Natural killer cell (primary cell): Measurements from ENCODE around the gene CD79B. TPM values are rescaled to one million over a fixed set of nuclear protein-coding genes. Genes with fewer than 3 reads are reported as not detected.
A peak's percentile ranks its signal among the peaks of the same experiment; 100 is the strongest.

Source experiments
- ATAC-seq, 3 donors: fragments of 150-1000 bp in 2 of 3; fragments of 200-7000 bp in 1 of 3; cut with Tn5 transposase; 1 replicate in 1 of 3; 2 replicates in 2 of 3; pipeline ENCODE4 v1.10.0; 2021; ENCODE audit warnings: mild to moderate bottlenecking in 2 of 3, moderate library complexity in 2 of 3
- DNase-seq, 2 donors: peaks; one replicate each; pipeline versions ENCODE4 v3.0.0 to v3.0.0-alpha.2; 2013 to 2021; ENCODE audit warnings: mixed read lengths in 1 of 2
- H3K27ac ChIP-seq: one replicate; pipeline ENCODE4 v1.5.1; 2013; ENCODE audit warnings: mild to moderate bottlenecking, low read length
- H3K27me3 ChIP-seq: one replicate; pipeline ENCODE4 v1.6.1; 2013; ENCODE audit warnings: low read length; ENCODE audit not compliant: control insufficient read depth, insufficient read depth
- H3K36me3 ChIP-seq: one replicate; pipeline ENCODE4 v1.6.1; 2013; ENCODE audit warnings: low read length; ENCODE audit not compliant: control insufficient read depth, insufficient read depth
- H3K4me1 ChIP-seq: one replicate; pipeline ENCODE4 v1.6.1; 2013; ENCODE audit warnings: low read length; ENCODE audit not compliant: control insufficient read depth, insufficient read depth
- H3K4me3 ChIP-seq: one replicate; pipeline ENCODE4 v1.5.1; 2013; ENCODE audit warnings: low read length
- H3K9me3 ChIP-seq: one replicate; pipeline ENCODE4 v1.6.1; 2013; ENCODE audit warnings: low read length; ENCODE audit not compliant: control insufficient read depth, insufficient read depth
- H3K27ac Mint-ChIP-seq, 2 donors: one replicate each; pipeline ENCODE4 v1.8.0; 2022; ENCODE audit warnings: mild to moderate bottlenecking in 2 of 2, mixed read lengths in 2 of 2, moderate library complexity in 1 of 2
- H3K27me3 Mint-ChIP-seq, 2 donors: one replicate each; pipeline ENCODE4 v1.8.0; 2022; ENCODE audit warnings: low read depth in 2 of 2, mixed read lengths in 2 of 2
- H3K36me3 Mint-ChIP-seq: one replicate; pipeline ENCODE4 v1.8.0; 2022; ENCODE audit warnings: mixed read lengths
- H3K4me1 Mint-ChIP-seq, 2 donors: one replicate each; pipeline ENCODE4 v1.8.0; 2022; ENCODE audit warnings: mixed read lengths in 2 of 2
- H3K4me3 Mint-ChIP-seq: one replicate; pipeline ENCODE4 v1.8.0; 2022; ENCODE audit warnings: mild to moderate bottlenecking, moderate library complexity, mixed read lengths
- H3K9me3 Mint-ChIP-seq, 2 donors: one replicate each; pipeline ENCODE4 v1.8.0; 2022; ENCODE audit warnings: mixed read lengths in 2 of 2
- WGBS: methylation state at CpG from one replicate; pipeline ENCODE4 v1.1.7; 2013; ENCODE audit warnings: missing lambda C conversion rate; ENCODE audit not compliant: insufficient coverage; 5-methylcytosine and 5-hydroxymethylcytosine counted together
- intact Hi-C: fragments of 100-400 bp; cut with micrococcal nuclease; formaldehyde crosslinking; loops from one replicate; pipeline ENCODE4 v1.14.2; 2022
- total RNA-seq, 4 donors: library from RNA; stranded (reverse); fragments of 120-200 nt in 1 of 4; gene quantifications; one replicate each; pipeline versions ENCODE4 v1.2.3 to v1.2.4, GENCODE V29; 2013 to 2022
- TF ChIP-seq, protein P1 (sequence below): fragments of 200-600 bp; IDR thresholded peaks from one replicate; pipeline ENCODE4 v1.8.0; 2022; ENCODE audit warnings: antibody characterized with exemption

Gene CD79B
- total RNA-seq, 3 donors from 2014 or later (not counting 1 experiment from before 2014, with no cell fraction given), result 26.9 to 28.9 (median 27.2) TPM

DNA sequence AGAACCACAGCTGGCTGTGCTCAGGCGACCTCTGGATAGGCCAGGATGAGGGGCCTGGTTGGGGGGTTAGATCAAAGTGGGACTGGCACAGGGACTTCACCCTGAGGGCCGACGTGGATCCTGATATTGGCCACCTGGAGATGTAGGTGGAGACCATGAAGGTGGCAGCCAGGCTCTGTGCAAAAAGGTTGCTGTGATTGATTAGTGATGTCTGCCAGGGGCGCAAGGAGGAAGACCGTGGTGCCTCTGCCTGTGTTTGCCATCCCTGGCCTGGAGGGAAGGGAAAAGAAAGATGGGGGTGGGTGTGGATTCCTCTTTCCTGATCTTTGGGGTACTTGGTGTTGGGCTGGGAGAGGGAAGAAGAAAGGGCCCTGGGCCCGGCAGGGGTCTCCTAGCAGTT lies 41.1 kb upstream of the CD79B start:
- 90% methylated on average over 6 of the region's 6 CpGs for WGBS
- TF ChIP-seq, protein P1, sequence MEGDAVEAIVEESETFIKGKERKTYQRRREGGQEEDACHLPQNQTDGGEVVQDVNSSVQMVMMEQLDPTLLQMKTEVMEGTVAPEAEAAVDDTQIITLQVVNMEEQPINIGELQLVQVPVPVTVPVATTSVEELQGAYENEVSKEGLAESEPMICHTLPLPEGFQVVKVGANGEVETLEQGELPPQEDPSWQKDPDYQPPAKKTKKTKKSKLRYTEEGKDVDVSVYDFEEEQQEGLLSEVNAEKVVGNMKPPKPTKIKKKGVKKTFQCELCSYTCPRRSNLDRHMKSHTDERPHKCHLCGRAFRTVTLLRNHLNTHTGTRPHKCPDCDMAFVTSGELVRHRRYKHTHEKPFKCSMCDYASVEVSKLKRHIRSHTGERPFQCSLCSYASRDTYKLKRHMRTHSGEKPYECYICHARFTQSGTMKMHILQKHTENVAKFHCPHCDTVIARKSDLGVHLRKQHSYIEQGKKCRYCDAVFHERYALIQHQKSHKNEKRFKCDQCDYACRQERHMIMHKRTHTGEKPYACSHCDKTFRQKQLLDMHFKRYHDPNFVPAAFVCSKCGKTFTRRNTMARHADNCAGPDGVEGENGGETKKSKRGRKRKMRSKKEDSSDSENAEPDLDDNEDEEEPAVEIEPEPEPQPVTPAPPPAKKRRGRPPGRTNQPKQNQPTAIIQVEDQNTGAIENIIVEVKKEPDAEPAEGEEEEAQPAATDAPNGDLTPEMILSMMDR, result no peak
- Histone ChIP-seq H3K9me3 (no peaks in the 10 kb centered on the region), H3K4me1 (peaks cover 12% of the 10 kb centered on the region), H3K27me3 (no peaks in the 10 kb centered on the region), H3K4me3 (no peak overlapping the region), H3K27ac (no peak overlapping the region), H3K36me3 (no peaks in the 10 kb centered on the region)
- no peak overlapping the region for H3K27ac Mint-ChIP-seq
- peaks cover 0 to 3% of the 10 kb centered on the region in 2 donors for H3K27me3 Mint-ChIP-seq
- no peak for DNase-seq
- no peaks in the 10 kb centered on the region for H3K9me3 Mint-ChIP-seq
- H3K4me3 Mint-ChIP-seq, result no peak overlapping the region
- no peaks in the 10 kb centered on the region for H3K36me3 Mint-ChIP-seq
- ATAC-seq, result no peak
- H3K4me1 Mint-ChIP-seq, result peaks cover 8 to 26% of the 10 kb centered on the region in 2 donors
- intact Hi-C loops, result no loop called here

DNA sequence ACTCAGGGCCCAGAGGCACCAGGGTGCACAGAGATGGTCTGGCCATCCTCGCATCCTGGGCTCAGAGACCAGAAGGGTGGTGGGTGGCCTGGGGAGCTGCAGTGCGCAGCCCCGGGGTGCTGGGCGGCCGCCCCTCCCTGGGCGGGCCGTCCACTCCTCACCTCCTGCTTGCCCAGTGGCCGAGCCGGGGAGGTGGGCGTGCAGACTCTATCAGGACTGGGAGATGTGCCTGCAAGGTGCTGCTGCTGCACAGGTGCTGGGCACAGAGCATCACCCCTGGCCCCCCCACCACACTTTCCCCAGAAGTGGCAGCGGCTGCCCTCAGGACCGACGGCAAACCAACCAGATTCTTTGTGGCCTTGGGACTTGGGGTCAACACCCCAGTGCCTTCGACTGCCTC lies 40.7 kb upstream of the CD79B start, which contains the start of gene SCN4A:
Gene SCN4A, minus strand, starts transcription at position 123 of the 400 bp plus-strand sequence. Its CDS starts 77 bp downstream, at position 46.
- DNase-seq (no peak), ATAC-seq (no peak)
- peaks cover 8 to 26% of the 10 kb centered on the region in 2 donors for H3K4me1 Mint-ChIP-seq
- H3K27ac Mint-ChIP-seq, result no peak within 1 kb of the TSS
- peaks cover 0 to 3% of the 10 kb centered on the region in 2 donors for H3K27me3 Mint-ChIP-seq
- no peaks in the 10 kb centered on the region for H3K27me3 ChIP-seq
- no peaks in the 10 kb centered on the region for H3K9me3 Mint-ChIP-seq
- WGBS, result 92% methylated on average over 14 of the region's 14 CpGs
- H3K4me3 ChIP-seq, result no peak within 1 kb of the TSS
- H3K36me3 Mint-ChIP-seq, result no peaks in the 10 kb centered on the region
- no peak within 1 kb of the TSS for H3K27ac ChIP-seq
- TF ChIP-seq, protein P1, result no peak
- intact Hi-C loops, result no loop called here
- no peak within 1 kb of the TSS for H3K4me3 Mint-ChIP-seq
- H3K9me3 ChIP-seq, result no peaks in the 10 kb centered on the region
- no peaks in the 10 kb centered on the region for H3K36me3 ChIP-seq
- peaks cover 12% of the 10 kb centered on the region for H3K4me1 ChIP-seq

DNA sequence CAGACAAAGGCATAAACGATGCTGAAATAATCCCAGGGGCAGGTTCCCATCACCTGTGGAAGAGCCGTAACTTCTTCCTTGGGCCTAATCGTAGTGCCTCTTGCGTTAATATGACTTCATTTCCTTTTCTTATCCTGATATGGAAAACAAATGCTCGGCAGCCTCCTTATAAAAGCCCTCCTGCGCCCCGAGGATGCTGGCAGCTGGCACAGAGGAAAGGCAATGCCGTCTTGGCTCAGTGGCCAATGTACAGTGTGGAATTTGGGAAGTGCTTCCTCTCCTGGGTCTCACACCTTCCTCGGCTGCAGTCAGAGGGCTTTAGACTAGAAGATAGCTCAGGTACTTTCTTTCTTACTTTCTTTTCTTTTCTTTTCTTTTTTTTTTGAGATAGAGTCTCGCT lies 37.1 kb upstream of the CD79B start:
- Histone ChIP-seq H3K4me1 (peaks cover 31% of the 10 kb centered on the region), H3K4me3 (no peak overlapping the region), H3K9me3 (no peaks in the 10 kb centered on the region), H3K27me3 (no peaks in the 10 kb centered on the region), H3K36me3 (no peaks in the 10 kb centered on the region), H3K27ac (no peak overlapping the region)
- 89% methylated on average over 10 of the region's 10 CpGs for WGBS
- no peak overlapping the region for H3K4me3 Mint-ChIP-seq
- H3K9me3 Mint-ChIP-seq, result no peaks in the 10 kb centered on the region
- H3K27me3 Mint-ChIP-seq, result peaks cover 0 to 3% of the 10 kb centered on the region in 2 donors
- intact Hi-C loops, result no loop called here
- H3K36me3 Mint-ChIP-seq, result no peaks in the 10 kb centered on the region
- ATAC-seq, result no peak
- peaks cover 21 to 32% of the 10 kb centered on the region in 2 donors for H3K4me1 Mint-ChIP-seq
- no peak for DNase-seq
- TF ChIP-seq, protein P1, result no peak
- H3K27ac Mint-ChIP-seq, result peak overlapping the region in 1 of 2 donors; percentile 16

DNA sequence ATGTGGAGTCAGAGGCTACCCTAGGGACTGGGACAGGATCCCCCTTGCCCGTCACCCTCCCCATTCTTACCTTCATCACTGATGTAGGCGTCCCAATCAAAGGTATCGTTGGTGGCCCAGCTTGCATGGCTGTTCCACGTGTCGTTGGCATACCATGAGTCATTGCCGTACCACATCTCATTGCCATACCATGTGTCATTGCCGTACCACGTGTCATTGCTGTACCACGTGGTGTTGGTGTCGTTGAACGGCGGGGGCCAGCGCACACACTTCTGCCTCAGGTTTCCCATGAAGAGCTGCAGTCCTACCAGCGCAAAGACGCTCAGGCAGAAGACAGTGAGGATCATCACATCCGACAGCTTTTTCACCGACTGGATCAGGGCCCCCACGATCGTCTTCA lies 35.8 kb upstream of the CD79B start:
- no peak overlapping the region for H3K4me3 Mint-ChIP-seq
- TF ChIP-seq, protein P1, result no peak
- no peaks in the 10 kb centered on the region for H3K9me3 Mint-ChIP-seq
- H3K27ac Mint-ChIP-seq, result no peak overlapping the region
- DNase-seq, result no peak
- Histone ChIP-seq H3K9me3 (no peaks in the 10 kb centered on the region), H3K27me3 (no peaks in the 10 kb centered on the region), H3K36me3 (no peaks in the 10 kb centered on the region), H3K4me3 (no peak overlapping the region), H3K4me1 (peaks cover 31% of the 10 kb centered on the region), H3K27ac (no peak overlapping the region)
- no peaks in the 10 kb centered on the region for H3K27me3 Mint-ChIP-seq
- 87% methylated on average over 19 of the region's 19 CpGs for WGBS
- ATAC-seq, result no peak
- peaks cover 21 to 30% of the 10 kb centered on the region in 2 donors for H3K4me1 Mint-ChIP-seq
- intact Hi-C loops, result no loop called here
- H3K36me3 Mint-ChIP-seq, result no peaks in the 10 kb centered on the region
